HG02870 (cell line): ENCODE data around the gene CHD2.
A peak's percentile ranks its signal among the peaks of the same experiment; 100 is the strongest.
"Not testable (repeated sequence)": the region's sequence is repeated elsewhere in the genome, so short reads cannot be mapped to it uniquely, and the experiment has no call there.

Source experiments
- ATAC-seq: cut with Tn5 transposase; IDR thresholded peaks from one replicate; pipeline ENCODE4 v1.9.1; 2021; ENCODE audit warnings: mild to moderate bottlenecking, moderate library complexity; ENCODE audit not compliant: unreplicated experiment

CHD2 gene

GRCh38 chr15:93007994-93008393, 107.9 kb downstream of the CHD2 start:
- ATAC-seq = no peak

- no peak for ATAC-seq
Measured at GRCh38 chr15:93012786-93013185, 112.7 kb downstream of the CHD2 start.

- no peak for ATAC-seq
Measured at GRCh38 chr15:93017526-93017925, 117.4 kb downstream of the CHD2 start.

GRCh38 chr15:93018574-93018973, 118.5 kb downstream of the CHD2 start:
- no peak for ATAC-seq

DNA sequence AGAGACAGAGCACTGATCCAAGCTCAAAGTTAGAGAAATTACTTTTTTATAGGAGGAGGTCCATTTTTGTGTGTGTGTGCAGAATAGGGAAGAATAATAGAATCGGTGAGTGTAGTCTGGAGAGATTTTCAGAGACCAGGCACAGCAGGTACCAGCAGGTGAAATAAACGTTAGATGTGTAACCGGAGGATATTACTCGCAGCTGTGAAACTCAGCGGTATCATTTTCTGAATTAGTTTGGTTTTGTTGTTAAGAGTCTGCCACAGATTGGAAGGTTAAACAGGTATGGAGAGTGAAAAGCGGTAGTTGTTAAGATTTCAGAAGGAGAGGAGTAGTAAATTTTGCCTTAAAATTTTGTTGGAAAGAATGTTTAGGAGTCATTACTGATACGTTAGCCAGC, 119.0 kb downstream of the CHD2 start:
- no peak for ATAC-seq

DNA sequence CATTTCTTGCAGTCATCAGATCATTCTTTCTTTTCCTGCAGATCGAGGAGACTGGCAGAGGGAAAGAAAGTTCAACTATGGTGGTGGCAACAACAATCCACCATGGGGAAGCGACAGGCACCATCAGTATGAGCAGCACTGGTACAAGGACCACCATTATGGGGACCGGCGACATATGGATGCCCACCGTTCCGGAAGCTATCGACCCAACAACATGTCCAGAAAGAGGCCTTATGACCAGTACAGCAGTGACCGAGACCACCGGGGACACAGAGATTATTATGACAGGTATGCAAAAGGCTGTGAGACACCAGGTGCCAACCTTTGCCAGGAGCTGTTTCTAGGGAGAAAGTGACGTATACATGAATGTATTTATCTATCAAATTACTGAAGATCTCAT, 119.8 kb downstream of the CHD2 start:
- no peak for ATAC-seq

- peak; percentile 79 for ATAC-seq
Measured at GRCh38 chr15:93020976-93021772, 121.0 kb downstream of the CHD2 start.

- ATAC-seq = no peak
Measured at GRCh38 chr15:93024293-93024692, 124.2 kb downstream of the CHD2 start.

DNA sequence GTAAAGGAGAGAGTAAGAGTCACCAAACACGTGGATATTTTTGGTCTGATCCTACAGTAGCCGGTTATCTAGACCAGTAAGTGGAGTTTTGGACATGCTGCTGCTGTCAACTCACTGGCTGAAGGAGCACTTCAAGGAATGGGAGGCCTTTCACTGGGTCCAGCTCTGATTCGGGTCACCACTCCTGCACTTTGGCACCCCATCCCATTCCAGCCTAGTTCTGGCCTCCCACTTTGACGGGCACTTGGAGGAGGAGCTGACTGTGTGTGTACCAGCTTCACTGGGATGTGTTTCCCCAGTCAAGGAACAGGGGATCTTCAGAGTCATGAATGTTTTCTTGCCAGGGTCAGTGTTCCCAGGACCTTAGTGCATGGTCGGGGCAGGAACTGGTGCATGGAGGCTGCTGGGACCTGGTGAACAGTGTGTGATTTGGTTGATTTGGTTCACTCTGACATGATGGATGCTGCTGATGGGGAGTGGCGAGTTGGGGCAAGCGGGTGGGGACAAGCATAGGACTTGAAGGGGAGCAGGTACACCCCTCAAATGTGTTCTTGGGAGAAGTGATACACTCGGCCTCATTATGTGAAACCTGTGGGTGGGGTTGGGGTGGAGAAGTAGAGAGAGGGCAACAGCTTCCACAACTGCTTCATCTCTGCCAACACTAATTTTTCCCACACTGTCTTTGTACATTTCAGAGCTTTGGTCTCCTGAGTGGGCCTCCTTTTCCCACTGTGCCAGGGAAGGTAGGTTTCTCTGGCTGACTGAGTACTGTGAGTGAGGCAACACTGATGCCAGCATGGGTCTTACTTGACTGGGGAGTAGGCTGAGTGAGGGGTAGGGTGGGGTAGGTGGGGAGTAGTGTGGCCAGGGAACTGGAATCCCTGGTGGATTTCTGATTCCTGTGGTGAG, 124.8 kb downstream of the CHD2 start:
- ATAC-seq = no peak

DNA sequence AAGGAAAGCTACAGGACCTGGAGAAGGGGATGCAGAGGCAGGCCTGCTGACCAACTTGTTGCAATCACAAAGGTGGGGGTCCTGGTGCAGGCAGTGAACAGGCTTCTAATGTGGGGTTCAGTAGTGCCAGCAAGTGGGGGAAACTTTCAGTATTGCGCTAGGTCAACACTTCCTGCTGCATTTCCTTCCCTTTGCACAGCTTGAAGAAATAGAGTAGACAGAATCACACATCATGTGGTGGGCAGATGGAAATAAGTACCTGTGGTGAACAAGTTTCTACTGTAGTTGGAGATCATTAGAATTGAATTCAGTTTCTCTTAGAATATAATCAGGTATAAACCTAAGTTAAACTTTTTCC, 125.5 kb downstream of the CHD2 start:
- ATAC-seq = no peak

DNA sequence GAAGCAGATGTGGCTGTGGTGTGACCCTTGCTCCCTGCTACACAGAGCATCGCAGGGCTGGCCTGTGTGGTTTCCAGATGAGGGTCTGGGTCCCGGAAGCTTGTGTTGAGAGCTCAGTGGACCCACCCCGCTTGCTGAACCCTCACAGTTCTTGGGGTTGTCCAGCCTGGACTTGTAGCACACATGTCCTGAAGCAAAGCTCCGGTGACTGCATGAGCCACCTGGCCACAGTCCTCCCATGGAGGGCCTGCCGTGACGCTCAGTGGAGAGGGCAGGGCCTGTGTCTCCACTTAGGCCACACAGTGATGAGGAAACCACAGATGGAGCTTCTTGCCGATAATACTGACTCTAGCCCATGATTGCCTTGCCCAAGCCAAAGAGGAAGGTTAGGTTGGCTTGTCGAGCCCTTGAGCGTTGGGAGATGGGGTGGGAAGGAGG, 126.3 kb downstream of the CHD2 start:
- ATAC-seq = no peak

DNA sequence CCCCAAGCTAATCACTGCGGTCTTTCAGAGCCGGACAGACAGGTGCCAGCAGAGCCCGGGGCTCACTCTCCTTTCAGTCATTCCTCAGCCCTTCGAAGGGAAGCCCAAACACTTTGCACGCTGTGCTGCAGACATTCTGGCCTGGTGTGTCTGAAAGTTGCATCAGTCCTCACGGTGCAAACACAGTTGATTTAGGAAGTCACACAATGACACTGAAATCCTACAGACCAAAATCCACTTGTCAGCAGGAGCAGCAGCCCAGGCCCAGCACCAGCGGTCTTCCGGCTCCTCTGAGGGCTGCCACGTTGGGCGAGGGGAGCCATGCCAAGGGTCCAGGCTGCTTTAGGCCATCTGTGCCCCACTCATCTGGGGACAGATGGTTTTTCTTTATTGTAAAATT, 127.3 kb downstream of the CHD2 start:
- ATAC-seq = no peak

DNA sequence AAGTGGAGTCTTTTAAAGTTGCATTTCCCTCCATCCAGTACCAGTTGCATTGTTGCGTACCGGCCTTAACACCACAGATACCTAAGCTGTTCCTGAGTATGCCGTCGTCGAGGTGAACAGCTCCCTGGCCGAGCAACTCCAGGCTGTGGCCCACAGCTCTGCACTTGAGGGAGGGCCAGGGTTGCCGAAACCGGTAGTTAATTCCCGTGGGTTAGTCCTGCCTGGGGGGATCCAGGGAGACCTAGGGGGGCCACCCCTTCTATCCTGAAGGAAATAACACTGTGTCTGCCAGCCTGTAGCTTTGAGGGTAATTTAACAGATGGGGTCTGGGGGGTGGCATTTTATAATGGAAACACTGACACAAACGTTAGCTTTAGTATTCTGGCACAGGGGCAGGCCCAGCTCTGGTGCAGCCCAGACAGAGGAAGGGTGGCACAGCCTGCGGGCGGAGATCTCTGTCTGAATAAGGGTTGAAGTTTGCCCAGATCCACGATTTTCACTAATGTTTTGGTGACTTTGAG, 128.0 kb downstream of the CHD2 start:
- ATAC-seq = no peak

DNA sequence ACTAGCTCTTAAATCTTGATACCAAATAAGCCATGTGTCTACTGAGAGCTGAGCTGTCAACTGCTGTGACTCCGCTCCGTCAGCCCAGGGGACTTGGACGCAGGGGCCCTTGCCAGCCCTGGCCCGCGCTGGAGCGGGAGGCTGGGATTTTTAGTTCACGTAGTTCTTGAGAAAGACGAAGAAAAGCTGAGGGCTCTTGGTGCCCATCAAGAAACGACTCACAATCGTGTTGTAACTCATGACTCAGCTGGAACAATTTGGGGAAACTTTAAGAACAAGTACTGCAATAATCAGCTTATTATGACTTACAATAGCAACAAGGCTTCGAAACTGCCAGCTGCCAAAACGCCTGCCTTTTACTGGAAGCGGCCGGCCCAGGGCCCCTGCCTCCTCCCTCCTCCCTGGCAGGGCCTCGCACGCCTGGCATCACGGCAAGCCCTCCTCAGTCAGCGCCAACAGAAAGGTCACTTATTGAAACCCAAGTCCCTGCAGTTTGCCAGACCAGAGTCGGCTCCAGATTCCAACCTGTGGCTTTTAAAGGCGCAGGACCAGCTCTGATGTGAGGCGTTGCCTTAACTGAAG, 128.6 kb downstream of the CHD2 start:
- no peak for ATAC-seq

DNA sequence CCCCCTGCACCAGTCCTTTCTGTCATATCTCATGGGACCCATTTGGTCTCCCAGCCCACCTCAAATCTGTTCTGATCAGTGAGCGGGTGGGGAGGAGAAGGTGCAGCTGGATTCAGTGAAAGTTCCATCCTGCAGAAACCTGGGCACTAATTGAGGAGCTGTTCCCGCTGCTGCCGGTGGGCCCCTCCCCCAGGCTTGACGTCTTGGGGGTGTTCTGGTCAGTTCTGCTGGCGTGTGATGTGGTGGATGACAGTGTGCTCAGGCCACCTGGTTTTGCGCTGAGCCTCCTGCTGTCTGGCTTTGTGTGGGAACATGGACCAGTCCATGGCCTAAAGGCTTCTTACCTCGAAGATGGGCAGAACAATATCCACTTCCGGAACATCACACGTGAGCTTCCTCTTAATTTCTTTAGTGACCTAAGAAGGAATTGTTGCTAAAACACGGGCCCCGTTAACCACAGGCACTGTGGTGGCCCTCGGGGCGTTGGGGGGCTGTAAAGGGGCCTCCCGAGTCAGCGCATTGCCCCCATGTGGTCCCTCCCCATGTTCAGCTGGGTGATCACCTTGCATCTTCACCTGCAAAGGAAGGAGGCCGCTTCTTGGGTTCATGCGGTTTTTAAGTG, 129.2 kb downstream of the CHD2 start:
- ATAC-seq = no peak

GRCh38 chr15:93029836-93030429, 129.8 kb downstream of the CHD2 start:
- ATAC-seq = no peak

DNA sequence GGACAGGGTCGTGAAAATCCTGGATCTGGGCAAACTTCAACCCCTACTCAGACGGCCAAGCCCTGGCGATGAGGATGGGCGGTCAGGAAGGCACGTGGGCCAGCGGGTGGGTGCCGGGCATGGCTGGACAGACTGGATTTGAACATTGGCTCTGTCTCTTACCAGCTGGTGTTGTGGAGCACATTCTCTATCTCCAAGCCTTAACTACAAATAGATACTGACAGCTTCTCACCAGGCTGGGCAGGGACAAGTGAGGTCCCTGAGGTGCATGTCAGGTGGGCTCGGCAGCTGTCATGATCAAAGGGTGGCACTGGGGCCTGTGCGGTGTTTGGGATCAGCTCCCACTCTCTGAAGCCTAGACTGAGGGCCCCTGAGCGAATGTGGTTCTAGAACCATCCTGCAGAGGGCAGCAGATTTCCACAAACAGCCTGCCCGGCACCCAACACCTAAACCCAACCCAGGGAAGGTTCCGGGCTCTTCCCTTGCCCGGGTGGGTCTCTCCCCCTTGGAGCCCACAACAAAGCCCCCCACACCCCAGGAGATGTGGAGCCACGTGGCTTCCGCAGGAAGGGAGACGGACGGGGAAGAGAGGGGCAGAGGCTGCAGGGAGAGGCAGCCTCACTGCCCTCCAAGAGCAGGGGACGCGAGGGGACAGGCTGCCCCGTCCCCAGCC, 130.4 kb downstream of the CHD2 start:
- peak; percentile 75 for ATAC-seq

GRCh38 chr15:93031103-93031464, 131.0 kb downstream of the CHD2 start:
- ATAC-seq = no peak

GRCh38 chr15:93031557-93032384, 131.6 kb downstream of the CHD2 start:
- ATAC-seq = not testable (repeated sequence)
